ENCODE data around the gene STARD7. TPM values are rescaled to one million over a fixed set of nuclear protein-coding genes. Genes with fewer than 3 reads are reported as not detected.

Gene STARD7
- total RNA-seq, 3 donors from 2014 or later, result 118 to 123 (median 122) TPM

- DNase-seq (no peak), ATAC-seq (no peak)
- Histone ChIP-seq H3K4me1 (ENCODE audit: low read depth) (peaks cover 30% of the 10 kb centered on the region), H3K4me3 (peak overlapping the region; percentile 89), H3K36me3 (ENCODE audit: low read depth) (no peaks in the 10 kb centered on the region), H3K9me3 (no peaks in the 10 kb centered on the region)
- intact Hi-C loops (cut with DNase I, micrococcal nuclease), result loop anchor here in 1 of 2 donors (10.0 kb wide), 1 partner anchor 56 kb away; the partner anchor contains the start of genes CIAO1 and TMEM127
- TF ChIP-seq CTCF (IDR thresholded peaks at IDR 0.05), result no peak
Measured at GRCh38 chr2:96209011-96209728, 543 bp upstream of the STARD7 start.

- Histone ChIP-seq H3K4me1 (ENCODE audit: low read depth) (peaks cover 39% of the 10 kb centered on the region), H3K9me3 (no peaks in the 10 kb centered on the region), H3K4me3 (peak overlapping the region; percentile 89), H3K36me3 (ENCODE audit: low read depth) (no peaks in the 10 kb centered on the region)
- TF ChIP-seq CTCF (IDR thresholded peaks at IDR 0.05), result no peak
- no peak for ATAC-seq
- DNase-seq, result no peak
- intact Hi-C loops (cut with DNase I, micrococcal nuclease), result loop anchor here in 1 of 2 donors (10.0 kb wide), 1 partner anchor 57 kb away; the partner anchor contains the start of genes CIAO1 and TMEM127
Measured at GRCh38 chr2:96207774-96208142, 869 bp downstream of the STARD7 start.

- H3K4me3 ChIP-seq, result peak overlapping the region; percentile 89
- intact Hi-C loops (cut with DNase I, micrococcal nuclease), result loop anchor here in 1 of 2 donors (10.0 kb wide), 1 partner anchor 58 kb away; the partner anchor contains the start of genes CIAO1 and TMEM127
- H3K36me3 ChIP-seq (ENCODE audit: low read depth), result no peaks in the 10 kb centered on the region
- no peak for DNase-seq
- no peak for ATAC-seq
- TF ChIP-seq CTCF (IDR thresholded peaks at IDR 0.05), result no peak
- H3K4me1 ChIP-seq (ENCODE audit: low read depth), result peaks cover 44% of the 10 kb centered on the region
- no peaks in the 10 kb centered on the region for H3K9me3 ChIP-seq
Measured at GRCh38 chr2:96207073-96207773, 1.4 kb downstream of the STARD7 start.

- intact Hi-C loops (cut with DNase I, micrococcal nuclease), result loop anchor here in 1 of 2 donors (10.0 kb wide), 1 partner anchor 59 kb away; the partner anchor contains the start of genes CIAO1 and TMEM127
- TF ChIP-seq CTCF (IDR thresholded peaks at IDR 0.05), result no peak
- DNase-seq, result no peak
- H3K4me3 ChIP-seq, result no peak overlapping the region
- H3K4me1 ChIP-seq (ENCODE audit: low read depth), result peaks cover 53% of the 10 kb centered on the region
- H3K9me3 ChIP-seq, result no peaks in the 10 kb centered on the region
- no peak for ATAC-seq
- no peaks in the 10 kb centered on the region for H3K36me3 ChIP-seq (ENCODE audit: low read depth)
Measured at GRCh38 chr2:96205888-96206287, 2.7 kb downstream of the STARD7 start.

- peaks cover 53% of the 10 kb centered on the region for H3K4me1 ChIP-seq (ENCODE audit: low read depth)
- TF ChIP-seq CTCF (IDR thresholded peaks at IDR 0.05), result no peak
Measured at GRCh38 chr2:96204836-96205624, 3.6 kb downstream of the STARD7 start.

More at GRCh38 chr2:96204836-96205624, 3.6 kb downstream of the STARD7 start:
- intact Hi-C loops (cut with DNase I, micrococcal nuclease), result loop anchor here in 1 of 2 donors (10.0 kb wide), 1 partner anchor 60 kb away; the partner anchor contains the start of genes CIAO1 and TMEM127
- Histone ChIP-seq H3K9me3 (no peaks in the 10 kb centered on the region), H3K4me3 (no peak overlapping the region), H3K36me3 (ENCODE audit: low read depth) (no peaks in the 10 kb centered on the region)
- ATAC-seq (no peak), DNase-seq (no peak)
